Upper lobe of left lung (tissue), 4 donors: ENCODE results near the gene ARHGAP23.

Experiments
- POLR2A ChIP-seq, 4 donors: fragments of 450-650 bp; IDR thresholded peaks; one replicate each; pipeline ENCODE4 v1.5.1; 2016 to 2017; ENCODE audit warnings: antibody characterized with exemption in 4 of 4, mild to moderate bottlenecking in 2 of 4
- POLR2AphosphoS5 ChIP-seq, 2 donors: sonication (generic); formaldehyde crosslinking; IDR thresholded peaks; one replicate each; pipeline ENCODE4 v1.5.1; 2017; ENCODE audit warnings: antibody characterized with exemption in 2 of 2
- TF ChIP-seq, protein P1 (sequence below), 6 experiments: fragments of 450-650 bp in 4 of 6; fragments of 200-600 bp in 2 of 6; sonication (generic) in 2 of 6; IDR thresholded peaks; one replicate each; pipeline ENCODE4 v1.5.1; 2016 to 2019; ENCODE audit warnings: antibody characterized with exemption in 6 of 6

GRCh38 chr17:38395090-38395489 lies 33.2 kb upstream of the ARHGAP23 start:
- TF ChIP-seq POLR2AphosphoS5 (IDR thresholded peaks at IDR 0.05) (no peak), POLR2A (IDR thresholded peaks at IDR 0.05) (no peak)
- TF ChIP-seq, protein P1, sequence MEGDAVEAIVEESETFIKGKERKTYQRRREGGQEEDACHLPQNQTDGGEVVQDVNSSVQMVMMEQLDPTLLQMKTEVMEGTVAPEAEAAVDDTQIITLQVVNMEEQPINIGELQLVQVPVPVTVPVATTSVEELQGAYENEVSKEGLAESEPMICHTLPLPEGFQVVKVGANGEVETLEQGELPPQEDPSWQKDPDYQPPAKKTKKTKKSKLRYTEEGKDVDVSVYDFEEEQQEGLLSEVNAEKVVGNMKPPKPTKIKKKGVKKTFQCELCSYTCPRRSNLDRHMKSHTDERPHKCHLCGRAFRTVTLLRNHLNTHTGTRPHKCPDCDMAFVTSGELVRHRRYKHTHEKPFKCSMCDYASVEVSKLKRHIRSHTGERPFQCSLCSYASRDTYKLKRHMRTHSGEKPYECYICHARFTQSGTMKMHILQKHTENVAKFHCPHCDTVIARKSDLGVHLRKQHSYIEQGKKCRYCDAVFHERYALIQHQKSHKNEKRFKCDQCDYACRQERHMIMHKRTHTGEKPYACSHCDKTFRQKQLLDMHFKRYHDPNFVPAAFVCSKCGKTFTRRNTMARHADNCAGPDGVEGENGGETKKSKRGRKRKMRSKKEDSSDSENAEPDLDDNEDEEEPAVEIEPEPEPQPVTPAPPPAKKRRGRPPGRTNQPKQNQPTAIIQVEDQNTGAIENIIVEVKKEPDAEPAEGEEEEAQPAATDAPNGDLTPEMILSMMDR (IDR thresholded peaks at IDR 0.05): no peak
